ENCODE results near the gene BMP4.
A peak's percentile ranks its signal among the peaks of the same experiment; 100 is the strongest.

The BMP4 gene

DNA sequence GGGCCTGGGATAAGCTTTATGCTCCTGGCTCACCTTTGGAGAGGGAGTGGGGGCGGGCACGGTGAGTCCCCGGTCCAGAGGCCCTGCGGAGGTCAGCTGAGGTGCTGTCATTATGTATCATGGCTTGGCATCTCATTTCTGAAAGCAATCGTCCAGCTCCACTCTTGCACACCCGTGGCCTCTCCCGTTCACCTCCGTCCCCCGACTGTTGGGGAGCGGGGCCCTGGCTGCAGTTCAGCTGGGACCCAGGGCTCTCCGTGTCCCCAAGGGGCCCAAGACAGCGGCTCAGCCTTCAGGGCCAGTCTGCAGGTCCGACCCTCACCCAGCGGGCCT, 10.6 kb downstream of the BMP4 start:
- no peak for DNase-seq (ENCODE audit: low spot score)

GRCh38 chr14:53943751-53944083, 12.9 kb downstream of the BMP4 start:
- no peak for DNase-seq (ENCODE audit: low spot score)

DNA sequence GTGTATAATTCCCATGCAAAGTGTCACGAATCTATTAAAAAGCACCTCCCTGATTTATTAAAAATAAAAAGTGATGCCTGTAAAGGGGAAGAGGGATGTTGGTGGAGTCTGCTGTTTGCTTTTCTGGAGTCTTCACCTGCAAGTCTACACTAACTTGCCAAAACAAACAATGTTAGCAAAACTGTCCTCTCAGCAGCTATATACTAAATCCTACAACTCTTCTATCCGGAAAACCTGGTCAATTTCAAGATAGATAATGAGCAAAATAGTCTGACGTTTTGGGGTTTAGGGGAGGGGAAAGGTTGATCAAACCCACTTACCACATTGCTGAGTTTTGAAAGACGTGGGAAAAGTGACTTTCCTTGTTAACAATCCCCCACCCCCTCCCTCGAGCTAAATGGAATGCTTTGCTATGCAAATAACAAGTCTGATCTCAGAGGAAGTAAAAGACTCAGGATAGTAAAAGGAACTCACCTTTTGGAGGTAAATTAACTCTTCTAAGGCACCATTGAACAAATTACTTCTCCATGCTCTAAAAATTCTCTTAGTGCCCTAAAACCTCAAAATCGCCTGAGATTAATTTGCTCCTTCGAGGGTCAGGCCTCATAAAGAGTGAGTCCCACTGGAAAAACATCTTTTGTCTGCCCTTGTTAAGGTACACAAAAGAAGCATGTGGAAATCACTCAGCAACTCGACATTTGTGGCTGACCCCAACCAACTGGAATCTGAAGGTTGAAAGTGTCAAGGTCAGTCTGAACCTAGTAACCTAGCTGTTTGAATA, 13.5 kb downstream of the BMP4 start:
- no peak for DNase-seq (ENCODE audit: low spot score)

DNA sequence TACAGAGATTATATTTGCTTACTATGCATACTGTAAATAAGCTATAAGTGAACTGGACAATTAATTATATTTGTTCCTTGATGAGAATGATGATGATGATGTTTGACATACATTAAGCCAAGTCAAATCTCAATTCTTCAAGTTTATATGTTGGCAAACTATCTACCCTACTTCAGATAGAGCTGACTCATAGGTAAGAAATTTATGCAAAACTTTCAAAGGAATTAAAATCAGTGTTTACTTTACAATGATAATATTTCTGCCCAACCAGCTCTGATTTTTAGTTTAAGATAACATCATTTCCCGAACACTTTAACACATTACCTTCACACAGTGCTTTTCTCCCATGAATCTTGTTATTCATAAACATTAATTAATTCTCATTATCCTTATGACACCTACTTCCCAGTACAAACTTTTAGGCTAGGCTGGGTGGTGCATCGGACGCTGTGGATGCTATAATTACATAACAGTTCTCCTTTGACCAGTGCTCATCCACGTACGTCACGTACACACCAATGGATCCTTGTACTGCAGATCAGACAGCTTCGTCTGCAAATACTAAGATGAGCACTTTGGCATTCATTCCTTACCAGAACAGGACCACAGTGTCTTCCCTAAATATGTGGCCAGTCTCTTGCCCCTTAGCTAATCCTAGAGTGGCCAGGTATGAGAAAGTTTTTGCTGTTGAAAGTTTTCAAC, 18.3 kb downstream of the BMP4 start:
- no peak for DNase-seq (ENCODE audit: low spot score)

- DNase-seq (ENCODE audit: low spot score) = no peak
These were observed 21.7 kb downstream of the BMP4 start for GRCh38 chr14:53934778-53935414.

DNA sequence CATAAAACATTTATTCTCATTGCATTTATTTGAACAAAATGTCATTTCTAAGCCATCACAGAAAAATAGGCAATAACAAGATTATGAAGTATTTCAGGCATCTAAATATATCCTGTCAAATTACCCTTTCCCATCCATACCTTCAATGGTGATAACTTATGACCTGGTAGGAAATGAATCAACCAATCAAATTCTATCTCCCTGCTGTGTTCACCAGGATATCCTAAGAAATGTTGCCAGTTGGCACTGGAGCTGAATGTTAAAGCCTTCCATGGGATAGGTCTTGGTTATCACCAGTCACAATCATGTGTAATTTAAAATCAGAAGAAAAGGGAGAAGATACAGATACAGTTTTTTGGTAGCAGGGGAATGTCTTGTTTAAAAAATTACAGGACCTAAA, 23.7 kb downstream of the BMP4 start:
- no peak for DNase-seq (ENCODE audit: low spot score)

DNA sequence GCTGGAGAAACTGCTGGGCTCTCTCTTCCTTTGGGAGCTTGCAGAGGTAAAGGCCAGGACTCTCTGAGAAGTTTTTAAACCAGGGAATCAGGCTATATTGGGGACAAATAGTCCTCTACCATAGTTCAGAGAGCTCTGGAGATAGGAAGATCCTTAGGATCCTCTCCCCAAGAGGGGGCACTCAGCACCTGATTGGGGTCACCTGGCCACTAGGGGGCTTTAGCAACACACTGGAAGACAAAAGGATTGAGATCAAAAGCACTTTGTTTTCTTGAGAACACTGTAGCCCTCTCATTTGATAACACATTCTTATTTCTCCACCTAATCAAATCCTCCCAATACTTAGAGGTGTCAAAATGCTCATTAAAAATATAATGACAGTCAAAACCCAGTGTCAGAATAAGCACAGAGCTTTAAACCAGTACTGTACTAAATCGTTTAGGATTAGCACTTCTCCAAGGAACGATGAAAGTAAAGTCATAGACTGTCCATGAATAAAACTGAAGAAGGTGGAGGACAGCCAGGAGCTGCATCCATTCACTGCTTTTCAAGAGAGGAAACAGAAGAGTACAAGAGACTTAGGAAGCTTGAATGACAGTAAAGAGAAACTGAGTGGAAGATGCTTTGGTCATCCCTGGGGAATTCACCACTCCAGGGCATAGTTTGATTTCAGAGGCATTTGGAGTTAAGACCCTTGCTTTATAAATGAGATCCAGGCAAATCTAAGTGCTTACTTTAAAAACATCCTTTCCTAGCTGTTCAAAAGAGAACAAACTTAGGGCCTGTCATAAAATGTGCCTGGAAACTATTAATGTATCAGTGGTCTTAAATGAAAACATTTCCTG, 26.5 kb downstream of the BMP4 start:
- DNase-seq (ENCODE audit: low spot score) = no peak

- peak; percentile 32 for DNase-seq (ENCODE audit: low spot score)
These were observed 29.5 kb downstream of the BMP4 start for GRCh38 chr14:53927171-53927570.

GRCh38 chr14:53925201-53925766, 31.3 kb downstream of the BMP4 start:
- DNase-seq (ENCODE audit: low spot score) = no peak

GRCh38 chr14:53924753-53925152, 31.9 kb downstream of the BMP4 start:
- DNase-seq (ENCODE audit: low spot score) = peak; percentile 45

DNA sequence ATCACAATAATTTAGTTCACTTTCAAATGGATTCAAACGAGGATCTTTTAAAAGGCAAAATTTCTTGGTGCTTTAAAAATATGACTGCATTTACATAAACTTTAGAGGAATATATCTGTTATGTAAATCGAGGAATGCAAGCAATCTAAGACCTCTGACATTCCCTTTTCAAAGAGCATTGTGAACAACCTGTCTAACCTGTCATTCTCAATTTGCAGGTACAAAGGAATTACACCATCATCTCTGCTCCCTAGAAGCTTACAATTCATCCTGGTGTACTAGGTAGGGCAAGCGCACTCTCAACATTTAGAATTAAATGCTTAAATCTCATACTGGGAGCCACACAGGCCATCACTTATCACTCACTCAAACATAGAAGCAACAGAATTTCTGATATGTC, 35.6 kb downstream of the BMP4 start:
- no peak for DNase-seq (ENCODE audit: low spot score)

DNA sequence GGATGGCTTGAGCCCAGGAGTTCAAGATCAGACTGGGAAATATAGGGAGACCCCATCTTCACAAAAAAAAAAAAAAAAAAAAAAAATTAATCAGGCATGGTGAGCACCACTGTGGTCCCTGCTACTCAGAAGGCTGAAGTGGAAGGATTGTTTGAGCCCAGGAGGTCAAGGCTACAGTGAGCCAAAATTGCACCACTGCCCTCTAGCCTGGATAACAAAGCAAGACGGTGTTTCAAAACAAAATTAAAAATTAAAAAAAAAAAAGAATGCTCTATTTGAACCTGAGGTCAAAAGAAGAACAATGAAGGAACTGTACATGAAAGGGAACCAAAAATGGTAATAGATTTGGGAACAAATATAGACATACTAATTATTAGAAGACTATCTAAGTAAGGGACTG, 40.4 kb downstream of the BMP4 start:
- no peak for DNase-seq (ENCODE audit: low spot score)

DNA sequence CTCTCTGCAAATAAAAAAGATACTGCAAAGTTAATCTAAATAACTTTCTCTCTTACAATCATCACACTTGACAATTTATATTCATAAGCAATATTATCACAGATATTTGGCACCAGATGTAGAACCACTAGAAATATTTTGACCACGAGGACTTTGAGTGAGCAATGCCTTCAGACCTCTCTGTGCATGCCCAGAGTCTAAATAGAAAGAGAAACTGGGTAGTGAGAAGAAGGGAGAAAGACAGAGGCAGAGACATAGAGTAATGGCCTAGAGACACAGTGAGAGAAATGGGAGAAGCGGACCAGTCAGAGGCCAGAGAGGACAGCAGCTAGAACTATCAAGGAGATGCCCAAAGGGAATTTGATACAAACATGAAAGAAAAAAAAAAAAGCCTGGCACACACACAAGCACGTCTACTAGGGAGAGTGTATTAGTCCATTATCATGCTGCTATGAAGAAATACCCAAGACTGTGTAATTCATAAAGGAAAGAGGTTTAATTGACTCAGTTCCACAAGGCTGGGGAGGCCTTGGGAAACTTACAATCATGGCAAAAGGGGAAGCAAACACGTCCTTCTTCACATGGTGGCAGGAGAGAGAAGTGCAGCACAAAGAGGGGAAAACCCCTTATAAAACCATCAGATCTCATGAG, 41.1 kb downstream of the BMP4 start:
- no peak for DNase-seq (ENCODE audit: low spot score)

DNA sequence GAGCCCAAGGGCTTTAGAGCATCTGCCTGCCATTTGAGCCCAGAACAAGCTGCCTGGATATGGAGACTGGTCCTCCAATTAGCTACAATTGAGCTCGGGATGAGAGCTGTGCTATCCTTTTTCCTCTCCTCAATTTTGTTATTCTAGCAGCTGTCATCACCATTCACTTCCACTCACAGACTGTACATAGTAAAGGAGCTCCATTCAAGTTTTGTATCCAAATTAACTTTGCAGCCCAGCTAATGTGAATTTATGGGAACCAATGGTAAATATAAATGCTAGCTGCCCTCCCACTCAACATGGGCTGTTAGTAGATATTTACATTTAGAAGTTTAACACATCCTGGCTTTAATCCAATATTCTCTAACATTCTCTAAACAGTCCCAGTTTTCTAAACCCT, 44.6 kb downstream of the BMP4 start:
- no peak for DNase-seq (ENCODE audit: low spot score)

GRCh38 chr14:53908416-53908815, 48.2 kb downstream of the BMP4 start:
- no peak for DNase-seq (ENCODE audit: low spot score)

DNA sequence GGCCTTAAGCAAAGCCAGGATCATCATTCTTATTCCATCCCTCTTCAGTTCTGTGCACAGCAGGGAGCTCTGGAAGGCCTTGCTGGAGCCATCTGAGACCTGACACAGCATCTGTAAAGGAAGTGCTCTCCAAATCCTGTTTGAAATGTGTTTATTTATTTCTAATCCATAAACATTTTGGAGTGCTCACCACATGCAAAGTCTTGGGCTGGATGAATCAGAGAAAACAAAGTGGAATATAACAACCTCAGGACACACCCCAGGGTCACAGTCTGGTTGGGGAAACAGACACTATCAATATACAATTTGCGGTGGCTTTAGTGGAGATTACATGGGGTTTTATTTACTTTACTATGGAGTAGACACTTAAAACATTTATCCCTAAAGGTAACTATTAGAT, 54.3 kb downstream of the BMP4 start:
- no peak for DNase-seq (ENCODE audit: low spot score)

DNA sequence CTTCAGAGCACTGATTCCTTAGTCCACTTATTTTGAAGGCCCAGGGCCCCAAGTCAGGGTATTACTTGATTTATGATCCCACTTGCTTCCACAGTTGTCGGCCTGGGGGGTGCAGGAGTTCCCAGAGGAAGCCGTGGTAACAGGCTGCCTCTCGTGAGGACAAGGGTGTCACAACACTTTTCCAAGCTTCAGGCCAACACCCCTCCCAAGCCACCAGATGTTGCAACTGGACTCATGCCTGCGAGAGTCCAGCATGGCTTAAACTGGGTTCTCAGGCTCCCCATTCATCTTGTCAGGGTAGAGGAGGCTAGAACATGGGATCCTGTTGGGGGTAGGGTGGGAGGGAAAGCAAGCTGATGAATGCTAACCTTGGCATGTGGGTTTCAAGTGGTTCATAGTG, 56.1 kb downstream of the BMP4 start:
- DNase-seq (ENCODE audit: low spot score) = no peak

All from hepatic stellate cell (primary cell).